Measurements from ENCODE around the gene VCX3A. TPM values are rescaled to one million over a fixed set of nuclear protein-coding genes. Genes with fewer than 3 reads are reported as not detected.

The VCX3A gene
- total RNA-seq, 1 experiment from 2014 or later = not detected

DNA sequence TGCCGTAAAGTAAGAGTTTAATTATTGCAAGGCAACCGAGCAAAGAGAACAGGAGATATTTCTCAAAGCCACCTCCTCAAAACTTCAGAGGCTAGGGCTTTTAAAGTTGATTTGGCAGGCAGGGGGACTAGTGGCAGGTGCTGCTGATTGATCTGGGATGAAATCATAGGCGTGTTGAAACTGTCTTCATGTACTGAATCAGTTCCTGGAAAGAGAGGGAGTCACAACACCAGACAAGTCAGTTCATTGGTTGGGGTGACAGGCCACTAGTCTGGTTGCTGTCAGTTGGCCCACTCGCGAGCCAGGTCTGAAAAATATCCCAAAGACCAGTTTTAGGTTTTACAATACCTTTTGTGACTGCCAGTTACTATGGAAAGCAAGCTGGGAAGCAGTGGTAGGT, 10.8 kb upstream of the VCX3A start:
- Histone ChIP-seq H3K27ac (ENCODE audit: low read depth, low read length) (no peak overlapping the region), H3K9me2 (ENCODE audit: insufficient read depth) (no peaks in the 10 kb centered on the region), H3K4me1 (ENCODE audit: control insufficient read depth in 1 of 2, insufficient read depth in 2 of 2, low read length in 2 of 2) (no peaks in the 10 kb centered on the region), H3K79me2 (ENCODE audit: insufficient read depth, low read length) (no peaks in the 10 kb centered on the region), H4K20me1 (ENCODE audit: insufficient read depth) (no peaks in the 10 kb centered on the region), H3K27me3 (ENCODE audit: insufficient read depth, low read length) (no peaks in the 10 kb centered on the region), H2AFZ (ENCODE audit: low read depth, low read length, poor library complexity, severe bottlenecking) (no peak overlapping the region), H3K9me3 (ENCODE audit: control insufficient read depth in 1 of 2, insufficient read depth in 1 of 2, low read depth in 1 of 2, low read length in 2 of 2) (no peaks in the 10 kb centered on the region), H3K36me3 (ENCODE audit: control insufficient read depth in 1 of 2, insufficient read depth in 2 of 2, low read length in 2 of 2) (no peaks in the 10 kb centered on the region), H3K9ac (ENCODE audit: low read length) (no peak overlapping the region), H3K4me2 (ENCODE audit: low read length) (no peak overlapping the region), H3K4me3 (replicated peaks in 1 of 2; ENCODE audit: low read depth in 1 of 2, low read length in 2 of 2) (no peak overlapping the region)
- TF ChIP-seq FOSL1 (IDR thresholded peaks at IDR 0.05; ENCODE audit: low read depth) = no peak
- no peak for TF ChIP-seq ZNF274 (IDR thresholded peaks at IDR 0.05; ENCODE audit: low read depth, low read length)
- no peak for TF ChIP-seq EZH2 (IDR thresholded peaks at IDR 0.05)
- TF ChIP-seq SIN3A (IDR thresholded peaks at IDR 0.05; ENCODE audit: low read depth) = no peak
- no peak for TF ChIP-seq SP1 (IDR thresholded peaks at IDR 0.05; ENCODE audit: low read depth)
- TF ChIP-seq, protein P1, sequence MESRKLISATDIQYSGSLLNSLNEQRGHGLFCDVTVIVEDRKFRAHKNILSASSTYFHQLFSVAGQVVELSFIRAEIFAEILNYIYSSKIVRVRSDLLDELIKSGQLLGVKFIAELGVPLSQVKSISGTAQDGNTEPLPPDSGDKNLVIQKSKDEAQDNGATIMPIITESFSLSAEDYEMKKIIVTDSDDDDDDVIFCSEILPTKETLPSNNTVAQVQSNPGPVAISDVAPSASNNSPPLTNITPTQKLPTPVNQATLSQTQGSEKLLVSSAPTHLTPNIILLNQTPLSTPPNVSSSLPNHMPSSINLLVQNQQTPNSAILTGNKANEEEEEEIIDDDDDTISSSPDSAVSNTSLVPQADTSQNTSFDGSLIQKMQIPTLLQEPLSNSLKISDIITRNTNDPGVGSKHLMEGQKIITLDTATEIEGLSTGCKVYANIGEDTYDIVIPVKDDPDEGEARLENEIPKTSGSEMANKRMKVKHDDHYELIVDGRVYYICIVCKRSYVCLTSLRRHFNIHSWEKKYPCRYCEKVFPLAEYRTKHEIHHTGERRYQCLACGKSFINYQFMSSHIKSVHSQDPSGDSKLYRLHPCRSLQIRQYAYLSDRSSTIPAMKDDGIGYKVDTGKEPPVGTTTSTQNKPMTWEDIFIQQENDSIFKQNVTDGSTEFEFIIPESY (IDR thresholded peaks at IDR 0.05; ENCODE audit: extremely low read depth, insufficient replicate concordance, low read length) = no peak
- TF ChIP-seq, protein P2, sequence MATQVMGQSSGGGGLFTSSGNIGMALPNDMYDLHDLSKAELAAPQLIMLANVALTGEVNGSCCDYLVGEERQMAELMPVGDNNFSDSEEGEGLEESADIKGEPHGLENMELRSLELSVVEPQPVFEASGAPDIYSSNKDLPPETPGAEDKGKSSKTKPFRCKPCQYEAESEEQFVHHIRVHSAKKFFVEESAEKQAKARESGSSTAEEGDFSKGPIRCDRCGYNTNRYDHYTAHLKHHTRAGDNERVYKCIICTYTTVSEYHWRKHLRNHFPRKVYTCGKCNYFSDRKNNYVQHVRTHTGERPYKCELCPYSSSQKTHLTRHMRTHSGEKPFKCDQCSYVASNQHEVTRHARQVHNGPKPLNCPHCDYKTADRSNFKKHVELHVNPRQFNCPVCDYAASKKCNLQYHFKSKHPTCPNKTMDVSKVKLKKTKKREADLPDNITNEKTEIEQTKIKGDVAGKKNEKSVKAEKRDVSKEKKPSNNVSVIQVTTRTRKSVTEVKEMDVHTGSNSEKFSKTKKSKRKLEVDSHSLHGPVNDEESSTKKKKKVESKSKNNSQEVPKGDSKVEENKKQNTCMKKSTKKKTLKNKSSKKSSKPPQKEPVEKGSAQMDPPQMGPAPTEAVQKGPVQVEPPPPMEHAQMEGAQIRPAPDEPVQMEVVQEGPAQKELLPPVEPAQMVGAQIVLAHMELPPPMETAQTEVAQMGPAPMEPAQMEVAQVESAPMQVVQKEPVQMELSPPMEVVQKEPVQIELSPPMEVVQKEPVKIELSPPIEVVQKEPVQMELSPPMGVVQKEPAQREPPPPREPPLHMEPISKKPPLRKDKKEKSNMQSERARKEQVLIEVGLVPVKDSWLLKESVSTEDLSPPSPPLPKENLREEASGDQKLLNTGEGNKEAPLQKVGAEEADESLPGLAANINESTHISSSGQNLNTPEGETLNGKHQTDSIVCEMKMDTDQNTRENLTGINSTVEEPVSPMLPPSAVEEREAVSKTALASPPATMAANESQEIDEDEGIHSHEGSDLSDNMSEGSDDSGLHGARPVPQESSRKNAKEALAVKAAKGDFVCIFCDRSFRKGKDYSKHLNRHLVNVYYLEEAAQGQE (IDR thresholded peaks at IDR 0.05; ENCODE audit: low read depth) = no peak
- TF ChIP-seq RAD21 (IDR thresholded peaks at IDR 0.05; ENCODE audit: low read depth) = no peak
- no peak for TF ChIP-seq CTCF (IDR thresholded peaks at IDR 0.05 in 2 of 3, conservative IDR thresholded peaks at IDR 0.05 in 1 of 3; ENCODE audit: borderline replicate concordance in 1 of 3, insufficient read depth in 1 of 3, low read depth in 2 of 3, low read length in 2 of 3)
- TF ChIP-seq YY1 (IDR thresholded peaks at IDR 0.05; ENCODE audit: extremely low read depth, insufficient replicate concordance, low read depth, low read length) = no peak
- TF ChIP-seq POLR2AphosphoS5 (IDR thresholded peaks at IDR 0.05; ENCODE audit: low read depth, low read length) = no peak
- TF ChIP-seq EZH2phosphoT487 (IDR thresholded peaks at IDR 0.05; ENCODE audit: borderline replicate concordance) = no peak
- TF ChIP-seq POLR2A (IDR thresholded peaks at IDR 0.05; ENCODE audit: borderline replicate concordance, extremely low read depth, insufficient read depth, insufficient read length) = no peak
- RAD21 ChIA-PET (ENCODE audit: low non-redundant PET in 1 of 2, low total read pairs in 2 of 2, uncharacterized antibody in 2 of 2, unreplicated experiment in 2 of 2) = no interaction called here
- no TSS peak for BruUV-seq (replicated peaks)
- intact Hi-C loops (cut with micrococcal nuclease) = no loop called here
- ATAC-seq = no peak
- POLR2A ChIA-PET = no interaction called here
- DNase-seq (ENCODE audit: low read depth, low spot score) = no peak
- CTCF ChIA-PET = no interaction called here
